ENCODE measurements around the gene SYT13.
"Not testable (repeated sequence)": the region's sequence is repeated elsewhere in the genome, so short reads cannot be mapped to it uniquely, and the experiment has no call there.

SYT13 gene

DNA sequence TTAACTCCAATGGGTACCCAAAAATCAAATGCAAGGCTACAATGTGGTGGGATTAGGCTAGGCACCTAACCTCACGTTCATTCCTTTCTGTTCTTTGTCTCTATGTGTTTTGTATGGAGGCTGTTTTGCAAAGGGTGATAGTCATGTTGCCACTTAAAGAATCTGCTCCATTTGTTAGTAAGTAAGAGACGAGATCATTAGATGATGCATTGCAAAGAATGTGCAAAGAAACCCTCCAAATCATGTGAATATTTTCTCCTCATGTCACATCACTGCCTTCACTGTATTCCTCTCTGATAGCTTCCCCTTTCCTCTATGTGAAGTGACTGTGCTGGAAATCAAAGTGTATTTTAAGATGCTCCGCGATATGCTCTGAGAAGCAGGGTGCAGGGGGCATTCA is 11.9 kb downstream of the SYT13 start:
- DNase-seq (ENCODE audit: low spot score), result no peak

DNA sequence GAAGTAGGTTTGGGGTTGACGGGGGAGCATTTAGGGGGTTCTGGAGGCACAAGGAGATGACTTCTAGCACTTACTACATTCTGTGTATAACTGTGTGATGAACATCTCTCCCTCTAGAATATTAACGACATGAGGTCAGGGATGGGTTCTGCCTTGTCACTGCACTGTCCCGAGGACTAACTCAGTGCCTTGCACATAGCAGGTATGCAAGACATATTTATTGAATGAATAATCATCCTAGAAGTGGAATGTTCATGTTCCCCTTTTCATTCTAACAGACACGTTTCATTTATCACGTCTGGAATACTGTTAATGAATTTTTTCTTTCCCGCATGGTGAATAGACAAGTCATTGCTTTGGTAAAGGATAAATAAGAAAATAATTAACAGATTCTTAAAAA is 12.6 kb downstream of the SYT13 start:
- DNase-seq (ENCODE audit: low spot score), result no peak

DNA sequence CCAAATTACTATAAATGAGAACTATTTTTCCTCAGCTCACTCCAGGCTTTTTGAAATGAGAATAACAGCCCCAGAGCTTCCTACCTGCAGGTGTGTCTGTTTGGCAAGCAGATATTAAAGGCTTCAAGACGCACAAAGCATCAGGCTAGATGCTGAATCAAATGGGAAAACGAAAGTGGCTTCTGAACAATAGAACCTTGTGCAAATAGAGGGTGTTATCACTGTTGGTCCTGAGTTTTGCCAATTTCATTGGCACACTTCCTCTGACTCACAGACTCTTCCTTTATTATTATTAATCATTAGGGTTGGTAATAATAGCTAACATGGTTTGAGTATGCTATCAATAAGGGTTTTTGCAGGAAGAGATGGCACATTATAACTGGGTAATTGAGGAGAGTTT is 13.4 kb downstream of the SYT13 start:
- no peak for DNase-seq (ENCODE audit: low spot score)

DNA sequence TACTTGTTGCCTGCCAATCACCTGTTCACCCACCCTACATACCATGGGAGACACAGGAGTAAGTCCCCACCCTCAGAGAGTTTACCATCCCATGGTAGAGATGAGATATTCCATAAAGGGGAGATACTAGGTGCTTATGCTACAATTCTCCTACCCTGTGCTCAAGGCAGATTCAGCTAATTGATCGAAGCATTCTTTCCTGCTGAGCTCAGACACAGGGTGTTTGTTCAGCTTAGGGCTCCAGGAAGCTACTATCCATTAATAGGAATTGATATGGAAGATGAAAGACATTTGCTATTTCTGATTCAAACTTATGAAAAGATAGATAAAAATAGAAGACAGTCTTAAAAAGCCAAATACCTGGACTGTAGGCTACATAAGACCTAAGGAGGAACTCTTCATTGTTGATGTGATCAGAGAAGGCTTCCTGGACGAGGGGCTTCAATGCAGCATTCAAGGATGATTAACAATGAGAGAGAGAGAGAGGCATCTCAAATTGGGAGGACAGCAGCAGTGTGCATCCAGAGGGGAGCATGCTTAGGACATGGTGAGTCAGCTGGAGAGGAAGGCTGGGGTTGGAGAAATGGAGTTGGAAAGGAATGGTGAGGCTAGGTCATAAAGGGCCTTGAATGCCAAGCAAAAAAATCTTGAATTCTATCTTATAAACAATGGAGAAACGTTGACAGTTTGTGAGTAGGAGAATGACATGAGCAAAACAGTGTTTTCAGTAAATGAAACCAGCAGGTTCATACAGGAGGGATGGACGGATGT is 15.0 kb downstream of the SYT13 start:
- no peak for DNase-seq (ENCODE audit: low spot score)

DNA sequence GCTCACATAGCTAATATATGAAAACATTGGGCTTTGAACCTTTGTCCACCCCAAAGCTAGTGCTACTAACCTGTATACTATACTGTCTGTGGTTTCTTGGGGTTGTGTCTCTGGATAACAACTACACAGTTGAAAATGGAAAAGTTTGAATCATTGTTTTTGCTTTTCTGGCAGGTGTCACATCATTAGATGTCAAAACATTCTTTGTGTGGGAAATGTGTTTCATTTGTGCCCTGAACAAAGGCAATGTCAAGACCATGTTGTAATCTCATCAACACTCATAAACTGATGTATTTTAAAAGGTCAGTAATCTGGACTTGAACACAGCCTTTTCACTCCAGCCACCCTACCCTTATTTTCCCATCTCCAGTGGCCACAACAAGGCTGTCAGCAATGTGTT is 16.5 kb downstream of the SYT13 start:
- no peak for DNase-seq (ENCODE audit: low spot score)

DNA sequence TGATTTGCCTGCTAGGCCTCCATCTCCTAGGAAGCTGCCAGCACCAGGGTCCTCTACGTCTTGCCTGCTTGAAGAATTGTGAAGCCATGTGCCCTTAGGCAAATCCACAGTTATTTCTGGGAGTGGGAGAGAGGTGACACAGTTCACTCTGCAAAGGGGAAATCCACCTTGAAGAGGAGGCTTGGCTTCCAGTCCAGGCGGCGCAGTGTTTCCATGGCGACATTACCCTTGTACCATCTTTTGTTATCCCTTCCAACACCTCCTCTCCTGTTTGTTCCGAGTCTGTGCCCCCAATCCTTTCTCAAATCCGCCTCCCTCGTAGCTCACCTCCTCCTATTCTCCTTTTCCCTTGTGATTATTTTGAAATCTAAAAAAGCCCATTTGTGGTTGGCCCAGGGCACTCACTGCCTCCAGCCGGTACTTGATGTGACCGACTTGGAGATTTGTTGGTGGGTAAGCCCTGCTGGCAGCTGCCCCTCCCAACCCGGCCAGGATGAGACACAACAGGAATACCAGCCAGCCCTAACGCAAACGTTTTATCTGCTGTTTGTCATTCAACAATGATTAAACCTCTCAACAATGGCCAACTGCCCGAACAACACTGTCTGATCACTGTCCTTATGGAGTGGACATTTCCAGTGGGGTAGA is 18.4 kb downstream of the SYT13 start:
- DNase-seq (ENCODE audit: low spot score), result no peak

DNA sequence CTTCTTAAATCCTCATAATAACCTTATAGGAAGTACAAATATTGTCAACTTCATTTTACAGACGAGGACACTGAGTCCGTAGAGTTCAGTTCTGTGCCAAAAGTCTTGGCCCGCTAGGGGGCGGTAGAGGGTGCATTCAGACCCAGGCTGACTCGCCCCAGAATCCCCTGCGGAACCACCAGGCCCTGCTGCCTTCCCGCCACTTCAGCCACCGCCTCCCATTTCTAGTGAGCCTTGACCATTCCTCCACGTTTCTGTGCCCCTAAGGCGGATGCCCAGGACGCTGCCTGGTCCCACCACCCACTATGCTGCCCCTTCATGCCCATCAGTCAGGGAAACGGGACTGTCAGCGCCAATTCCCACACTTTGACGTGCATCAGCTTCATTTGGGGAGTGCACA is 19.1 kb downstream of the SYT13 start:
- DNase-seq (ENCODE audit: low spot score), result no peak

DNA sequence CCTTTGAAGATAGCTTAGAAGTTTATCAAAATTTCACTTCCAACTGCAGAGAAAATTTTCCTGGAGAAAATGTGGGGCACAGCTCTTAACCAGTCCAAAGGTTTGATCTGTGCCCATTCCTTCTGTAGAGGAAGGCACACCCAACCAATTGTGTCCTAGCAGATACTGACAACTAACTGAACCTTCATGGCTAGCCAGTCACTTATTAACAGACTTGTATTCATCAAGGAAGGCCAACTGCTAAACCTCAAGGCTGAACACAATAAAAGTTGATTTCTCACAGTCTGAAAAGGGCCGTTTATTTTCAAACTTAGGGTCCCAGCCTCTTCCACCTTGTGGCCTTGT is 19.5 kb downstream of the SYT13 start:
- no peak for DNase-seq (ENCODE audit: low spot score)

DNA sequence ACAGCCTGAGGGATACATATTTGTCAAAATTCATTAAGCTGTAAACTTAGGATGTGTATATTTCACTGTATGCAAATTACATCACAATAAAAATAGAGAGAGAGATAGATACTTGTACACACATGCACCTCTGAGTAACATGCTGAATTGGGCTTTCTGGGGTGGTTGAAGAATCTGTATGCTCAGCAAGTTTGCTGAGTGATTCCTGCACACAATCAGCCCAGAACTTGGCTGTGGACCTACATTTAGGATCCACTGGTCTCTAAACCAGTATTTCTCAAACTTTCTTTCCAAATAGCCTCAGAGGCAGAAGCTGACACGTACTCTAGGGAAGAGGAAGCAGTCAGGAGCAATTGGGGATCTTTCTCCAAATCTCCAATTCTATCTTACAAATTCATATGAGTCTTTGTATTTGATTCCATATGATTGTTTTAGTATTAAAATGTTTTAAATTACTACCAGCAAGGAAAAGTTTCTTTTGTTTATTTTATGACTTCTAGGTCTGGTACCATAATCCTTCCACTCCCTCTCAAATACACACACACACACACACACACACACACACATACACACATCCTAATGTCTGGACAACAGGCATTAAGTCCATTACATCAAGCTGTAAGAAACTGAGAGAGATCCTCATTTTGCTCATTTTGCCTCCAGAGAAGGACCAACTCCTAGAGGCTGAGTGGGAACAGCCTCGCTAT is 20.0 kb downstream of the SYT13 start:
- no peak for DNase-seq (ENCODE audit: low spot score)

DNA sequence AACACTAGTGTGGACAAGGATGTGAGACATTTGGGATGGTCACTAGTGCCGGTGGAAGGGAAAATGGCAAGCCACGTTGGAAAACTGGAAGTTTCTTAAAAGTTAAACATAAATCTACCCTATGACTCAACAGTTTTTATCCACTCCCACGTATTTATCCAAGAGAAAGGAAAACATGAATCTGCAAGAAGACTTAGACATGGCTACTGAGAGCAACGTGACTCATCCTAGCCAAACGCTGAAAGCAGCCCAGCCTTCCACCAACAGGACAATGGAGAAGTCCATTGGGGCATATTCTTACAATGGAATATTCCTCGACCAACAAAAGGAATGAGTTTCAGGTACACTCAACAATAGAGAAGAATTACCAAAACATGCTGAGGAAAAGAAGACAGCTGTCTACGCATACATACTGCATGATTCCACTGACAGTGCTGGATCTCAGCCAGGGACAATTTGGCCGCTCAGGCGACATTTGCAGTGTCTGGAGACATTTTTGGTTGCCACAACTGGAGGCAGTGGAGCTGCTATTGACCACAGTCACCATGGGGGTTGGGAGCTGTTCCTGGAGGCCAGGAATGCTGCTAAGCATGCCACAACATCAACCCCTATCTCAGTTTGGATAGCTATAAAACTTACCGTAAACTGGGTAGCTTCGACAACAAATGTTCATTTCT is 21.2 kb downstream of the SYT13 start:
- DNase-seq (ENCODE audit: low spot score), result peak; percentile 86

DNA sequence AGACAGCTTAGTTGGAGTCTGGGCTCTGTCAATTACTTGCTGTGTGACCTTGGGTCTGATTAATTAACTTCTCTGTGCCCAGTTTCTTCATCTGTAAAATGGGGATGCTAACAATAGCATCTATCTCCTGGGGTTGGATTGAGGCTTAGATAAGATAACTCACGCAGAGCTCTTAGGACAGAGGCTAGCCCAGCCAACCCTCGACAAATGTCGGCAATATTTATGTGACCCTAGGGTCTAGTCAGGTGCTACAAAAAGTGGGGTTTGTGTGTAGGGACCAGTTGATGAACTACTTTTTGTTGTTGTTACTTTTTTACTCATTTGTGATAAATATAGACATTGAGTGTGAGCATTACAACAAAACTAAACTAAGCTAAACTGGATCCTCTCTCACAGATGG is 22.4 kb downstream of the SYT13 start:
- DNase-seq (ENCODE audit: low spot score), result no peak

DNA sequence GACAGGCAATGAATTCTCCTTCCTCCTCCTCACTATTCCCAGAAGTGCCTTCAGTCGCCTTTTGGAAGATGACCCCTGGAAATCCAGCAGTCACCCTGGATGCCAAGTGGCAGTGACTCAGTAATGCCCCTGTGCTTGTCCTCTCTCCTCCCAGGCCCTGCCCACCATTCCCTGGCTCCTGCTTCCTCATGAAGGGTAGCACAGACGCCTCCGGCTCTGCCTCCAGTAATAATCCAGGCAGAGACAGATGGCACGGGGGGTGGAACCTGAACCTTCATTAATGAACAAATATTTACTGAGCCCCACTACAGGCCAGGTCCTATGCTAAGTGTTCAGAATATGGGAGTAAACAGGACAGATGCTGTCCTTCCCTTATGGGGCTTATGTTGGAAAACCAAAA is 23.2 kb downstream of the SYT13 start:
- no peak for DNase-seq (ENCODE audit: low spot score)

DNA sequence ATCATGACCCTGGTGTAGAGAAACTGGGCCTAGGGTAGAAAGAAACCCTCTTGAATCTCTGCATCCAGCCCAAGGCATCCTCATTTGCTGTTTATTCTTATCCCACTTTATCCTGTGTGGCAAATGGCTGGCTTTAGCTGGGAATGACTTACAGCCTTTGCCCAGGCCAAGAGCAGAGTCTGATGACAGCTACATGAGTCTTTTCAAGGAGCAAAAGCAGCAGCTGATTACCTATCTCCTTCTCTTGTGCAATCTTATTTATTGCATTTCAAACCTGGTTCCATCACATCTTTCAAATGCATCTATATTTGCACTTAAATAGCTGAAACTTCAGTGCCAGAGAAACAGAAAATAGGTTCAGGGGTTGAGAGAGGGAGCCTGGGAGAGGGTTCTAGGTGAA is 26.1 kb downstream of the SYT13 start:
- no peak for DNase-seq (ENCODE audit: low spot score)

DNA sequence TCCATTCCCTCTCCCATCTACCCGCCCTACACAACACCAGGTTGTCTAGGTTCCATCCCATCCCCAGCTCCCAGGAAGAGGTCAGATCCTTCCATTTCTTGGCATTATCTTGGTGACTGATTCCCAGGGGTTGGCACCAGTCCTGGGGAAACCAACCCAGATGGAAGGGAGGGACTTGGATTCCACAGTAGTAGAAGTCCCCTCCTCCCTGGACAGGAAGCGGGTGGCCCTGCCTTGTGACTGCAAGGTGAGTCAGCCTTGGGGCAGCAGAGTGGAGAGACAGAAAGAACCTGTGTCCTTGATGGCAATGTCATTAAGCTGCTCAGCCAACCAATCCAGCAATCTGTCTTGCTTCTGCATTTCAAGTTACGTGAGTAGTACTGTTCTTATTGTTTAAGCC is 26.5 kb downstream of the SYT13 start:
- DNase-seq (ENCODE audit: low spot score), result peak; percentile 53

DNA sequence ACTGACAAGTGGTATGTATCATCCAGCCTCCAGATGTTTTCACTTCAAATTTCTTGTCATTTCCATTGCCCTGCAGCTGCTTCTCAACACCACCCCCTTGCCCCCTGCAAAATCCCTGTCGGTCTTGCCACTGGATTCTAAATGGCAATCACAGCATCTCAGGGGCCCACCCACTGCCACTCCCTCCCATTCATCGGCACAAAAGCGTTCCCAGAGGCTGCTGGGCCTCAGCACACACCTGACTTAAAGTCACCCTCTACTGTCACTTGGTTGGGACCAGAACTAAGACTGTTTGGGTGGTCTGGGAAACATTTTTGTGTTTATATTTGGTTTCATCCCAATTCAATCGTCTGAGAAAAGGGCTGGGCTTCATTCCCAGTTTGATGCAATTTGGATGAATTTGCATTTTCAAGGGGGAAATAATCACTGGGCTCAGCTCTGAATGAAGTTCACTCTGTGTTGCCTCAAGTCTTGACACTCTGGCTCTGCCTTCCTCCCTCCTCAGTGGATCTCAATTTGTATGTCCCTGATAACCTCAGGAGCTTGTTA is 27.1 kb downstream of the SYT13 start:
- no peak for DNase-seq (ENCODE audit: low spot score)

DNA sequence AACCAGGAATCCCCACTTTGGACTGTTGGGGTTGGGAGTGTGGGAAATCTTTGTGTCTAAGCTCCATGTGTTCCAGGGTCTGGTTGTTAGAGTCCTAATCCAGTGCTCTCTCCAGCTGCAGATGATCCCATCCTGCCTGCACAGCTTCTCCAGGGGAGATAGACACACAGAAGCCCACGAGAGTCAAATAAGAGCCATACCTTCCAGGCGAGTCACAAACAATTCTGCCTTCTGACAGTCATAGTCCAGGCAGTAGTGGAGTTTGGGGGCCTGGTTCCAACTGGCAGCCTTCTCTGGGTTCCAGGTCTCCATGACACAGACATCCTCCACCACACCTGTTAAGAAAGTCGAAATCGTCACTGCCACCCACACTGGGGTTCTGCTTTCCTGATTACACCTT is 32.1 kb downstream of the SYT13 start:
- no peak for DNase-seq (ENCODE audit: low spot score)

DNA sequence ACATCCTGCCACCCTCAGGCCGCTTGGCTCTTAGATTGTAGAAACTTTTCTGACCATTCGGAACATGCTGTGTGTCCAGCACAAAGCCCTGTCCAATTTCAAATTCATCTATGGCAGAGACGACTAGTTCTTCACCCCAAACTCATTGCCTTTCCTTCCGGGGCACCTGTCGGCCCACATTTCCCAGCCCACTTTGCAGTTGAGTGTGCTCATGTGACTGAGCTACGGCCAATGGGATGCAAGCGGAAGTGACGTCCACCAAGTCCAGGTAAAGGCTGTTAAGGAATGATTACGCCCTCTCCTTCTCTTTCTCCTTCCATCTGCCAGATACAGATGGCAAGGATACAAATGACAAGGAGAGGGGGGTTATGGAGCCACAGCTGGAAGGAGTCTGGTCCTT is 32.5 kb downstream of the SYT13 start:
- DNase-seq (ENCODE audit: low spot score), result no peak

DNA sequence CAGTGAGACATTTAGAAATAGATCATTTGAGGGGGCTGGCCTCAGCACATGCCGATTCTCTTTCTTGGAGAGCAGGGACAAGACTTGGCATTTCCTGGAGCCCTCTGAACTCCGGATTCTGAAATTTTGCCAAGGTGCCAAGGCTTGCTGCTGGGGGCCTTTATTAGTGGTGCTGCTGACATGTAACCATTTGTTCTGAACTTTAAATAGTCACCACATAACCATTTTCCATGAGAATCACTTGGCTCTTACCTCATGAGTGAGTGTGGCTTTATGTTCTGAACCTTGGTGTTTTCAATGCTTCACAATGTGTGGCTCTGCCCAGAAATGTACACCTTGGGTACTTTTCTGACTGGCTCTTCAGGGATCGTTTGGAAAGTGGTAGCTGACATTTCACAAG is 33.3 kb downstream of the SYT13 start:
- DNase-seq (ENCODE audit: low spot score), result no peak

DNA sequence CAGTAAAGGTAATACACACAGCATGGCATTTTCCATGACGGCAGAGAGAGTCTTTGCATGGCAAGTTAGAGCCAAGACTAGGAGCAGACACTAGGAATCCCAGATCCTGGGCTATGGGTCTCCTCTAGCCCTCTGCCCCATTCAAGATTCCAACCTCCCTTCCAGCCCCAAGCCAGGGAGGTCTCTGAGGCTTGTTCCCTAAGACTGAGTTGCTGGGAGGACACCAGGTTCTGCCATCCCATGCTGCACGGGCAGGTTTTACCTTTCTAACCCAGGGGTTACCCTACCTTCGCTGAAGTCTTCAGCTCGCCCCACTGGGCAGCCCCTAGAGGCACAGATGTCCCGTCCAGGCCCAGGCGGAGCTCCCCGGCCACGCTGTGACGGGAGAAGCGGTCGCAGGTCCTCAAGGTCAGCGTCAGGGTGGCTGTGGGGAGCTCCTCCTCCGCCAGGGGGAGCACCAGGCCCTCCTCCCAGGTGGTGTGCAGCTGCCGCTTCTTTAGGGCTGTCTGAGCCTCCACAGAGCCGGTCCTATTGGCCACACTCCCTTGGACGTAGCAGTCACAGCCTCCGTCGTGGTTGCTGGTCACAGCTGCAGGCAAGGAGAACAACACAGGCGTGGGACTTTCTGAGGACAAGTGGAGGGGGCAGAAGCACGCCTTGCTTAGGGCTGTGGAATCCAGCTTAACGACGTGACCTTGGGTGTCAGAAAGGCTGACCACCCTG is 33.8 kb downstream of the SYT13 start:
- peak; percentile 87 for DNase-seq (ENCODE audit: low spot score)

DNA sequence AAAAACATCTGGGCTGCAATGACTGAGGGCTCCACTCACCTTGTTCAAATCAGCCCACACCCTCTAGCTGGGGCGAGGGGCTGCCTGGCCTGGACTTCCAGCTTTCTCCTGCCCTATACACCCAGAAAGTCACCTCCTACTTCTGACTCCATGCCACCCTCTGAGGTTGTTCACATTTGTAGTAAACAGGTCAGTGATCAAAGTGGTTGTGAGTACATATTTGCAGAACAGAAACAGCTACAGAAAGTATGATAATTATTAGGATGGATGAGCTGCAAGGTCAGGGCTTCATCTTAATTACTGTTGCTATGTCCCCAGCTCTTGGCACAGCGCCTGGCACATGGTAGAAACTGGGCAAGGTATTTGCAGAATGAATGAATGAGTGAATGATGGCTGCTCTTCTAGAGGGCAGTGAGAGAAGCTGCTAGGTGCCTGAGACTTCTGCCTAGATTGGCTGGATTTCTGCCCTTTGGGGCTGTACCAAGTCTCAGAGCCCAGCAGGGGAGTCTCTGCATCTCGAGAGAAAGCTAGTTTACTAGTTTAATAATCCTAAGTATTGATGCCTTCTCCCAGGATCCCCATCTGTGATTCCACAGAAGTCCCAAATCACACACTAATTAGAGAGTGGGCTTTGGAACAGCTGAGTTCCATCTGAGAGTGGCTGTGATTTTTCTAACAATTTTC is 36.0 kb downstream of the SYT13 start:
- no peak for DNase-seq (ENCODE audit: low spot score)

DNA sequence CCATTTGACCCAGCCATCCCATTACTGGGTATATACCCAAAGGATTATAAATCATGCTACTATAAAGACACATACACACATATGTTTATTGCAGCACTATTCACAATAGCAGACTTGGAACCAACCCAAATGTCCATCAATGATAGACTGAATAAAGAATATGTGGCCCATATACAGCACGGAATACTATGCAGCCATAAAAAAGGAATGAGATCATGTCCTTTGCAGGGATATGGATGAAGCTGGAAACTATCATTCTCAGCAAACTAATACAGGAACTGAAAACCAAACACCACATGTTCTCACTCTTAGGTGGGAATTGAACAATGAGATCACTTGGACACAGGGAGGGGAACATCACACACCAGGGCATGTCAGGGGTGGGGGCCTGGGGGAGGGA is 36.8 kb downstream of the SYT13 start:
- DNase-seq (ENCODE audit: low spot score), result not testable (repeated sequence)
